Endothelial cell (in vitro differentiated cells): ENCODE measurements around the gene PLXNA2. TPM values are rescaled to one million over a fixed set of nuclear protein-coding genes. Genes with fewer than 3 reads are reported as not detected.

ENCODE experiments used
- DNase-seq: peaks from one replicate; pipeline ENCODE4 v3.0.0; 2021; ENCODE audit warnings: low spot score
- H3K27ac Mint-ChIP-seq: one replicate; pipeline ENCODE4 v1.8.0; 2021; ENCODE audit warnings: mixed read lengths, inconsistent platforms; ENCODE audit not compliant: unreplicated experiment
- H3K27me3 Mint-ChIP-seq: one replicate; pipeline ENCODE4 v1.8.0; 2021; ENCODE audit warnings: mild to moderate bottlenecking, moderate library complexity, mixed read lengths, inconsistent platforms; ENCODE audit not compliant: unreplicated experiment
- H3K36me3 Mint-ChIP-seq: one replicate; pipeline ENCODE4 v1.8.0; 2021; ENCODE audit warnings: mild to moderate bottlenecking, low read depth, mixed read lengths, inconsistent platforms; ENCODE audit not compliant: unreplicated experiment
- H3K4me1 Mint-ChIP-seq: one replicate; pipeline ENCODE4 v1.8.0; 2021; ENCODE audit warnings: mild to moderate bottlenecking, mixed read lengths, inconsistent platforms; ENCODE audit not compliant: unreplicated experiment
- H3K4me3 Mint-ChIP-seq: one replicate; pipeline ENCODE4 v1.8.0; 2021; ENCODE audit warnings: mild to moderate bottlenecking, mixed read lengths, inconsistent platforms; ENCODE audit not compliant: unreplicated experiment
- H3K9me3 Mint-ChIP-seq: one replicate; pipeline ENCODE4 v1.8.0; 2021; ENCODE audit warnings: mixed read lengths, inconsistent platforms; ENCODE audit not compliant: unreplicated experiment
- total RNA-seq: library from RNA; stranded (reverse); fragmentation: NEBNext Ultra II Directional; extraction: Animal tissue kit (Norgen Biotek cat#: 25700); gene quantifications from one replicate; pipeline ENCODE4 v1.2.1, GENCODE V29; 2021; ENCODE audit not compliant: unreplicated experiment
- TF ChIP-seq, protein P1 (sequence below): fragments of 200-600 bp; sonication (generic); IDR thresholded peaks from one replicate; pipeline ENCODE4 v1.5.0; 2021; ENCODE audit warnings: antibody characterized with exemption; ENCODE audit not compliant: unreplicated experiment

PLXNA2 gene
- total RNA-seq, 1 donor from 2014 or later: 25.6 TPM

DNA sequence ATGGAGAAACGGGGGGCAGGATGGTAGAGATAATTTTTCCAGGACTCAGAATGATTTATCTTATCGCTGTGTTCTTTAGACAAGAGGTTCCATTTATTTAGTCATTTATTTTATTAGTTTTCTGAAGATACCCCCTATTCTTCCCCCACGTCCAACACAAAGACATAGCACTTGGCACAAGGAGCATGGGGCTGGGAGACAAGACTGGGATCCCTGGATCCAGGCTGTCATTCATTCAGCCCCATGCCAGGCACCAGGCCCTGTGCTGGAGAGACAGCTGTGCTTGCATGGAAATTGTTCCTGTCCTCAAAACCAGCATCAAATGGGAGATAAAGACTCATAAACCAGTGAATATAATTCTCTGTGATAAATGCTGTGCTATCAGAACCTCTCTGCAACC lies 27.1 kb upstream of the PLXNA2 start:
- DNase-seq: no peak
- H3K9me3 Mint-ChIP-seq: no peaks in the 10 kb centered on the region
- H3K4me1 Mint-ChIP-seq: peaks cover under 1% of the 10 kb centered on the region
- H3K27ac Mint-ChIP-seq: no peak overlapping the region
- H3K36me3 Mint-ChIP-seq: no peaks in the 10 kb centered on the region
- H3K27me3 Mint-ChIP-seq: peaks cover 4% of the 10 kb centered on the region
- H3K4me3 Mint-ChIP-seq: no peak overlapping the region
- TF ChIP-seq, protein P1, sequence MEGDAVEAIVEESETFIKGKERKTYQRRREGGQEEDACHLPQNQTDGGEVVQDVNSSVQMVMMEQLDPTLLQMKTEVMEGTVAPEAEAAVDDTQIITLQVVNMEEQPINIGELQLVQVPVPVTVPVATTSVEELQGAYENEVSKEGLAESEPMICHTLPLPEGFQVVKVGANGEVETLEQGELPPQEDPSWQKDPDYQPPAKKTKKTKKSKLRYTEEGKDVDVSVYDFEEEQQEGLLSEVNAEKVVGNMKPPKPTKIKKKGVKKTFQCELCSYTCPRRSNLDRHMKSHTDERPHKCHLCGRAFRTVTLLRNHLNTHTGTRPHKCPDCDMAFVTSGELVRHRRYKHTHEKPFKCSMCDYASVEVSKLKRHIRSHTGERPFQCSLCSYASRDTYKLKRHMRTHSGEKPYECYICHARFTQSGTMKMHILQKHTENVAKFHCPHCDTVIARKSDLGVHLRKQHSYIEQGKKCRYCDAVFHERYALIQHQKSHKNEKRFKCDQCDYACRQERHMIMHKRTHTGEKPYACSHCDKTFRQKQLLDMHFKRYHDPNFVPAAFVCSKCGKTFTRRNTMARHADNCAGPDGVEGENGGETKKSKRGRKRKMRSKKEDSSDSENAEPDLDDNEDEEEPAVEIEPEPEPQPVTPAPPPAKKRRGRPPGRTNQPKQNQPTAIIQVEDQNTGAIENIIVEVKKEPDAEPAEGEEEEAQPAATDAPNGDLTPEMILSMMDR: no peak

DNA sequence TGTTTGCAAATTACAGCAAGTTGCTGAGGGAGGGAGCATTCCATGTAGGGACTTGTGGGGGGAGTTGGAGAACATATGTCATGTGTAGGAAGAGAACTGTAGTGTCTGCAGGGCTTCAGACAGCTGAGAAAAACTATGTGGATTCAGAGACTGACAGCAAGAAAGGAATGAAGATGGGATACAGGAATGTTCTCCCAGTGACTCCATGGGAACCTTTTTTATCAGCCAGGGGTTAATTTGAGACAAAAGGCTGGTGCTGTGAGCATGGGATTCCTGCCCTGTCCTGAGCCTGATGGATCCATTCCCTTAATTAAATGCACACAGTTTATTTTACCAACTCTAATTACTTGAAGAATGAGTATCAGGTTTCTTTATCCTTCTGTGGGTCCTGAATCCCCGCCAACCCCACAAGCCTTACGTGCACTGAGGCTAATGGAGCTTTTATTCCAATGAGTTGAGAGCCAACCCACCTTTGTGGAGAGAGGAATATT lies 26.5 kb upstream of the PLXNA2 start:
- Mint-ChIP-seq H3K4me3 (no peak overlapping the region), H3K27me3 (peaks cover 4% of the 10 kb centered on the region), H3K4me1 (no peaks in the 10 kb centered on the region), H3K36me3 (no peaks in the 10 kb centered on the region), H3K9me3 (no peaks in the 10 kb centered on the region), H3K27ac (no peak overlapping the region)
- TF ChIP-seq, protein P1: no peak
- DNase-seq: no peak

DNA sequence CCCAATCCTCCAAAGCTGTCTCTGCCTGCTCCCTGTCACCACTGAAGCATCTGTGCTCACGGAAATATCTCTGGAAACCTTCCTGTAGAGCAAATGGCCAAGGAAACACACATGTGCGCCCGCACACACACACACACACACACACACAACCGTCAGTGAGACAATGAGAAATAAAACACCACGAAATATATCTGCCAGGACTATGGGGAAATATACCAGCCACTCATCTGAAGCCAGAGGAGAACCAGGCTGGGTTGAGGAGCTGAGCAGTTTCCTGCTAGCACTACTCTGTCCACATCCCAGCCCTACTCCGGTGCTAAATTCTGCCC lies 25.1 kb upstream of the PLXNA2 start:
- TF ChIP-seq, protein P1: no peak
- H3K9me3 Mint-ChIP-seq: no peaks in the 10 kb centered on the region
- no peak overlapping the region for H3K4me3 Mint-ChIP-seq
- H3K27me3 Mint-ChIP-seq: peaks cover 4% of the 10 kb centered on the region
- no peak overlapping the region for H3K27ac Mint-ChIP-seq
- H3K4me1 Mint-ChIP-seq: no peaks in the 10 kb centered on the region
- H3K36me3 Mint-ChIP-seq: no peaks in the 10 kb centered on the region
- no peak for DNase-seq

GRCh38 chr1:208268541-208269337 lies 24.6 kb upstream of the PLXNA2 start:
- no peak for DNase-seq
- Mint-ChIP-seq H3K4me3 (no peak overlapping the region), H3K9me3 (no peaks in the 10 kb centered on the region), H3K27me3 (peaks cover 4% of the 10 kb centered on the region), H3K36me3 (no peaks in the 10 kb centered on the region), H3K27ac (no peak overlapping the region), H3K4me1 (no peaks in the 10 kb centered on the region)
- TF ChIP-seq, protein P1: no peak

GRCh38 chr1:208265525-208265924 lies 21.3 kb upstream of the PLXNA2 start:
- Mint-ChIP-seq H3K36me3 (no peaks in the 10 kb centered on the region), H3K9me3 (no peaks in the 10 kb centered on the region), H3K27me3 (peaks cover 4% of the 10 kb centered on the region), H3K4me3 (no peak overlapping the region), H3K27ac (no peak overlapping the region), H3K4me1 (no peaks in the 10 kb centered on the region)
- no peak for DNase-seq
- TF ChIP-seq, protein P1: no peak
